ENCODE results near the gene PDE2A. TPM values are rescaled to one million over a fixed set of nuclear protein-coding genes. Genes with fewer than 3 reads are reported as not detected.
A peak's percentile ranks its signal among the peaks of the same experiment; 100 is the strongest.

Gene PDE2A
- total RNA-seq, 1 donor from 2014 or later: 78.3 TPM

GRCh38 chr11:72587696-72588095 lies 86.5 kb downstream of the PDE2A start:
- DNase-seq: no peak

- DNase-seq: no peak
These were observed 87.7 kb downstream of the PDE2A start for GRCh38 chr11:72586321-72587090.

GRCh38 chr11:72585762-72586311 lies 88.4 kb downstream of the PDE2A start:
- peak; percentile 44 for DNase-seq

- no peak for DNase-seq
These were observed 89.2 kb downstream of the PDE2A start for GRCh38 chr11:72584939-72585597.

- DNase-seq: peak; percentile 28
These were observed 89.8 kb downstream of the PDE2A start for GRCh38 chr11:72584293-72584938.

- no peak for DNase-seq
These were observed 90.5 kb downstream of the PDE2A start for GRCh38 chr11:72583616-72584292.

GRCh38 chr11:72583177-72583553 lies 91.1 kb downstream of the PDE2A start:
- no peak for DNase-seq

GRCh38 chr11:72582206-72583176 lies 91.7 kb downstream of the PDE2A start:
- DNase-seq: no peak

- no peak for DNase-seq
These were observed 93.2 kb downstream of the PDE2A start for GRCh38 chr11:72581067-72581466.

GRCh38 chr11:72580642-72580950 lies 93.6 kb downstream of the PDE2A start:
- DNase-seq: no peak

- DNase-seq: no peak
These were observed 94.2 kb downstream of the PDE2A start for GRCh38 chr11:72579816-72580641.

- DNase-seq: no peak
These were observed 95.0 kb downstream of the PDE2A start for GRCh38 chr11:72578991-72579815.

GRCh38 chr11:72578566-72578965 lies 95.7 kb downstream of the PDE2A start:
- DNase-seq: no peak

GRCh38 chr11:72578051-72578450 lies 96.2 kb downstream of the PDE2A start:
- no peak for DNase-seq

GRCh38 chr11:72577271-72577721 lies 96.9 kb downstream of the PDE2A start:
- DNase-seq: no peak

GRCh38 chr11:72576661-72577060 lies 97.6 kb downstream of the PDE2A start:
- DNase-seq: no peak

- no peak for DNase-seq
These were observed 98.0 kb downstream of the PDE2A start for GRCh38 chr11:72576243-72576595.

GRCh38 chr11:72575533-72576242 lies 98.5 kb downstream of the PDE2A start:
- DNase-seq: no peak

All from occipital lobe (tissue), 2 donors.